CD4-positive, CD25-positive, alpha-beta regulatory T cell (primary cell): Measurements from ENCODE around the gene SH3BP4. TPM values are rescaled to one million over a fixed set of nuclear protein-coding genes. Genes with fewer than 3 reads are reported as not detected.
"Not testable (repeated sequence)": the region's sequence is repeated elsewhere in the genome, so short reads cannot be mapped to it uniquely, and the experiment has no call there.

Experiments
- ATAC-seq, 2 donors: fragments of 150-1000 bp; cut with Tn5 transposase; one replicate each; pipeline ENCODE4 v1.10.0; 2021; ENCODE audit warnings: low read depth in 2 of 2, moderate number of reproducible peaks in 2 of 2, moderate library complexity in 1 of 2
- DNase-seq, 3 donors: peaks; one replicate each; pipeline versions ENCODE4 v3.0.0 to v3.0.0-alpha.2; 2012 to 2022; ENCODE audit warnings: mixed read lengths in 1 of 3
- H3K27ac ChIP-seq: one replicate; pipeline ENCODE4 v1.7.0; 2013; ENCODE audit warnings: mild to moderate bottlenecking, low read length; ENCODE audit not compliant: insufficient read depth, poor library complexity, severe bottlenecking
- H3K27me3 ChIP-seq: one replicate; pipeline ENCODE4 v1.7.0; 2013; ENCODE audit warnings: low read length; ENCODE audit not compliant: control insufficient read depth, insufficient read depth
- H3K36me3 ChIP-seq: one replicate; pipeline ENCODE4 v1.7.0; 2013; ENCODE audit warnings: mild to moderate bottlenecking, low read length, moderate library complexity; ENCODE audit not compliant: control insufficient read depth, insufficient read depth
- H3K4me1 ChIP-seq: 2 replicates; pipeline ENCODE4 v1.7.0; 2013; ENCODE audit warnings: mild to moderate bottlenecking, low read length; ENCODE audit not compliant: insufficient read depth, control insufficient read depth, poor library complexity, severe bottlenecking
- H3K4me3 ChIP-seq: one replicate; pipeline ENCODE4 v1.7.0; 2013; ENCODE audit warnings: low read depth, mild to moderate bottlenecking, low read length, moderate library complexity
- H3K9me3 ChIP-seq, 2 experiments: 1 replicate in 1 of 2; 2 replicates in 1 of 2; pipeline ENCODE4 v1.7.0; 2013; ENCODE audit warnings: low read length in 2 of 2, mild to moderate bottlenecking in 1 of 2, moderate library complexity in 1 of 2; ENCODE audit not compliant: control insufficient read depth in 2 of 2
- H3K27ac Mint-ChIP-seq, 3 donors: one replicate each; pipeline ENCODE4 v1.8.0; 2020 to 2022; ENCODE audit warnings: mild to moderate bottlenecking in 3 of 3, mixed read lengths in 3 of 3, moderate library complexity in 2 of 3
- H3K27me3 Mint-ChIP-seq: one replicate; pipeline ENCODE4 v1.8.0; 2022; ENCODE audit warnings: mild to moderate bottlenecking, mixed read lengths
- H3K36me3 Mint-ChIP-seq: one replicate; pipeline ENCODE4 v1.8.0; 2020; ENCODE audit warnings: mixed read lengths
- H3K4me1 Mint-ChIP-seq, 4 donors: one replicate each; pipeline ENCODE4 v1.8.0; 2020 to 2022; ENCODE audit warnings: mixed read lengths in 4 of 4, mild to moderate bottlenecking in 1 of 4
- H3K4me3 Mint-ChIP-seq, 4 donors: one replicate each; pipeline ENCODE4 v1.8.0; 2020 to 2022; ENCODE audit warnings: mild to moderate bottlenecking in 4 of 4, mixed read lengths in 4 of 4, moderate library complexity in 3 of 4
- H3K9me3 Mint-ChIP-seq, 7 donors: one replicate each; pipeline ENCODE4 v1.8.0; 2020 to 2022; ENCODE audit warnings: mixed read lengths in 7 of 7, mild to moderate bottlenecking in 3 of 7, moderate library complexity in 2 of 7
- polyA plus RNA-seq, 4 donors: library from polyadenylated mRNA; unstranded; fragments of 300-500 nt; fragmentation: Illumina TruSeq; gene quantifications; one replicate each; pipeline ENCODE4 v1.2.3, GENCODE V29; 2021
- total RNA-seq: library from RNA; stranded (reverse); gene quantifications from one replicate; pipeline ENCODE4 v1.2.3, GENCODE V29; 2022

Gene SH3BP4
- total and polyA plus RNA-seq, 5 donors from 2014 or later = 0.37 TPM; not detected in 4

- peaks cover 0 to 3% (median 0%) of the 10 kb centered on the region in 7 donors for H3K9me3 Mint-ChIP-seq
- no peaks in the 10 kb centered on the region for H3K27me3 Mint-ChIP-seq
- Histone ChIP-seq H3K36me3 (no peaks in the 10 kb centered on the region), H3K9me3 (no peaks in the 10 kb centered on the region), H3K4me1 (no peaks in the 10 kb centered on the region), H3K27ac (no peak overlapping the region), H3K4me3 (no peak overlapping the region), H3K27me3 (no peaks in the 10 kb centered on the region)
- DNase-seq (no peak), ATAC-seq (no peak)
- H3K27ac Mint-ChIP-seq = no peak overlapping the region
- no peak overlapping the region for H3K4me3 Mint-ChIP-seq
- H3K4me1 Mint-ChIP-seq = no peaks in the 10 kb centered on the region
- H3K36me3 Mint-ChIP-seq = no peaks in the 10 kb centered on the region
Measured at GRCh38 chr2:235052514-235053354, 100.9 kb downstream of the SH3BP4 start.

- Mint-ChIP-seq H3K4me1 (no peaks in the 10 kb centered on the region), H3K36me3 (no peaks in the 10 kb centered on the region), H3K27ac (no peak overlapping the region), H3K27me3 (no peaks in the 10 kb centered on the region), H3K4me3 (no peak overlapping the region), H3K9me3 (peaks cover 0 to 2% (median 0%) of the 10 kb centered on the region in 7 donors)
- Histone ChIP-seq H3K36me3 (no peaks in the 10 kb centered on the region), H3K4me1 (no peaks in the 10 kb centered on the region), H3K4me3 (no peak overlapping the region), H3K27me3 (no peaks in the 10 kb centered on the region), H3K27ac (no peak overlapping the region), H3K9me3 (no peaks in the 10 kb centered on the region)
- no peak for DNase-seq
- no peak for ATAC-seq
Measured at GRCh38 chr2:235053651-235054050, 101.8 kb downstream of the SH3BP4 start.

GRCh38 chr2:235054475-235054874 lies 102.7 kb downstream of the SH3BP4 start:
- no peaks in the 10 kb centered on the region for H3K4me1 ChIP-seq
- DNase-seq (no peak), ATAC-seq (no peak)
- Mint-ChIP-seq H3K36me3 (no peaks in the 10 kb centered on the region), H3K4me1 (no peaks in the 10 kb centered on the region), H3K9me3 (peaks cover 0 to 2% (median 0%) of the 10 kb centered on the region in 7 donors), H3K4me3 (no peak overlapping the region), H3K27me3 (no peaks in the 10 kb centered on the region), H3K27ac (no peak overlapping the region)
- no peak overlapping the region for H3K4me3 ChIP-seq
- H3K27me3 ChIP-seq = no peaks in the 10 kb centered on the region
- no peaks in the 10 kb centered on the region for H3K9me3 ChIP-seq
- no peaks in the 10 kb centered on the region for H3K36me3 ChIP-seq
- no peak overlapping the region for H3K27ac ChIP-seq

GRCh38 chr2:235054919-235055318 lies 103.1 kb downstream of the SH3BP4 start:
- Histone ChIP-seq H3K4me1 (no peaks in the 10 kb centered on the region), H3K36me3 (no peaks in the 10 kb centered on the region), H3K27ac (no peak overlapping the region), H3K27me3 (no peaks in the 10 kb centered on the region), H3K9me3 (no peaks in the 10 kb centered on the region), H3K4me3 (no peak overlapping the region)
- H3K36me3 Mint-ChIP-seq = no peaks in the 10 kb centered on the region
- H3K9me3 Mint-ChIP-seq = peaks cover 0 to 2% (median 0%) of the 10 kb centered on the region in 7 donors
- DNase-seq (no peak), ATAC-seq (no peak)
- no peak overlapping the region for H3K27ac Mint-ChIP-seq
- no peaks in the 10 kb centered on the region for H3K4me1 Mint-ChIP-seq
- H3K4me3 Mint-ChIP-seq = no peak overlapping the region
- H3K27me3 Mint-ChIP-seq = no peaks in the 10 kb centered on the region

GRCh38 chr2:235055891-235056516 lies 104.2 kb downstream of the SH3BP4 start:
- H3K4me1 Mint-ChIP-seq = no peaks in the 10 kb centered on the region
- peak overlapping the region in 1 of 3 donors; percentile 5 for H3K27ac Mint-ChIP-seq
- H3K36me3 ChIP-seq = no peaks in the 10 kb centered on the region
- H3K4me1 ChIP-seq = no peaks in the 10 kb centered on the region
- ATAC-seq (no peak), DNase-seq (no peak)
- H3K27me3 Mint-ChIP-seq = no peaks in the 10 kb centered on the region
- no peaks in the 10 kb centered on the region for H3K9me3 ChIP-seq
- H3K27ac ChIP-seq = no peak overlapping the region
- H3K4me3 Mint-ChIP-seq = no peak overlapping the region
- no peak overlapping the region for H3K4me3 ChIP-seq
- H3K9me3 Mint-ChIP-seq = peaks cover 0 to 2% (median 0%) of the 10 kb centered on the region in 7 donors
- no peaks in the 10 kb centered on the region for H3K27me3 ChIP-seq
- H3K36me3 Mint-ChIP-seq = no peaks in the 10 kb centered on the region

- no peak for DNase-seq
- Mint-ChIP-seq H3K4me3 (no peak overlapping the region), H3K27ac (no peak overlapping the region), H3K9me3 (peaks cover 0 to 2% (median 0%) of the 10 kb centered on the region in 7 donors), H3K4me1 (no peaks in the 10 kb centered on the region), H3K27me3 (no peaks in the 10 kb centered on the region), H3K36me3 (no peaks in the 10 kb centered on the region)
- H3K4me3 ChIP-seq = no peak overlapping the region
- H3K36me3 ChIP-seq = no peaks in the 10 kb centered on the region
- ATAC-seq = no peak
- H3K4me1 ChIP-seq = no peaks in the 10 kb centered on the region
- H3K27me3 ChIP-seq = no peaks in the 10 kb centered on the region
- H3K9me3 ChIP-seq = no peaks in the 10 kb centered on the region
- no peak overlapping the region for H3K27ac ChIP-seq
Measured at GRCh38 chr2:235056768-235057167, 105.0 kb downstream of the SH3BP4 start.

- H3K4me1 Mint-ChIP-seq, H3K36me3 Mint-ChIP-seq, H3K9me3 ChIP-seq, H3K27ac ChIP-seq, H3K4me1 ChIP-seq, H3K4me3 ChIP-seq, ATAC-seq, H3K9me3 Mint-ChIP-seq, DNase-seq, H3K27ac Mint-ChIP-seq, H3K27me3 ChIP-seq, H3K27me3 Mint-ChIP-seq, H3K36me3 ChIP-seq, H3K4me3 Mint-ChIP-seq: not testable (repeated sequence)
Measured at GRCh38 chr2:235057616-235058015, 105.8 kb downstream of the SH3BP4 start.

- no peaks in the 10 kb centered on the region for H3K4me1 ChIP-seq
- no peak for DNase-seq
- no peak overlapping the region for H3K27ac ChIP-seq
- Mint-ChIP-seq H3K27ac (no peak overlapping the region), H3K27me3 (no peaks in the 10 kb centered on the region), H3K36me3 (no peaks in the 10 kb centered on the region), H3K4me1 (no peaks in the 10 kb centered on the region), H3K9me3 (peaks cover 0 to 2% (median 0%) of the 10 kb centered on the region in 7 donors), H3K4me3 (no peak overlapping the region)
- ATAC-seq = no peak
- no peaks in the 10 kb centered on the region for H3K36me3 ChIP-seq
- no peak overlapping the region for H3K4me3 ChIP-seq
- no peaks in the 10 kb centered on the region for H3K9me3 ChIP-seq
- no peaks in the 10 kb centered on the region for H3K27me3 ChIP-seq
Measured at GRCh38 chr2:235059161-235059560, 107.3 kb downstream of the SH3BP4 start.
